ENCODE results near the gene KLHL29. TPM values are rescaled to one million over a fixed set of nuclear protein-coding genes. Genes with fewer than 3 reads are reported as not detected.

Gene KLHL29
- total RNA-seq, 1 experiment from 2014 or later: 2.4 TPM

- WGBS (ENCODE audit: extremely low coverage, insufficient read length, low lambda C conversion rate): no CpG with 5 or more reads among the region's 6 CpGs
- no peak overlapping the region for H3K4me3 Mint-ChIP-seq
- Histone ChIP-seq H3K23me2 (ENCODE audit: insufficient read length, low read depth, low read length, poor library complexity, severe bottlenecking) (no peaks in the 10 kb centered on the region), H3K79me2 (ENCODE audit: insufficient read depth, low read length) (no peaks in the 10 kb centered on the region), H3K9ac (ENCODE audit: extremely low read depth, insufficient read length, low read length) (no peak overlapping the region), H3K4ac (ENCODE audit: low read depth, low read length) (no peak overlapping the region), H3K79me1 (ENCODE audit: insufficient read depth, low read depth, low read length, poor library complexity, severe bottlenecking) (no peaks in the 10 kb centered on the region), H2BK120ac (ENCODE audit: low read depth, low read length, poor library complexity, severe bottlenecking) (no peak overlapping the region), H3K27ac (ENCODE audit: insufficient read length, low read depth, low read length) (no peak overlapping the region), H3K56ac (ENCODE audit: insufficient read length, low read depth, low read length) (no peak overlapping the region), H3K9me3 (ENCODE audit: control insufficient read depth, low read depth, low read length) (no peaks in the 10 kb centered on the region), H3K4me2 (ENCODE audit: insufficient read depth, insufficient read length, low read length) (no peak overlapping the region), H3K4me1 (ENCODE audit: insufficient read depth, low read length) (0 out of 2 replicates have a peak, but pooled peaks cover 8% of the 10 kb centered on the region), H2AFZ (ENCODE audit: low read length) (no peak overlapping the region), H4K5ac (ENCODE audit: insufficient read length, low read depth, low read length) (no peak overlapping the region), H2BK20ac (ENCODE audit: low read depth, low read length, poor library complexity, severe bottlenecking) (no peak overlapping the region), H3T11ph (ENCODE audit: low read length) (no peak overlapping the region), H2AK5ac (ENCODE audit: insufficient read length, low read length) (no peak overlapping the region), H2BK15ac (ENCODE audit: low read depth, low read length) (no peak overlapping the region), H2BK5ac (ENCODE audit: insufficient read length, low read length) (no peak overlapping the region), H3K18ac (ENCODE audit: insufficient read length, low read depth, low read length) (no peak overlapping the region), H2BK12ac (ENCODE audit: insufficient read length, low read depth, low read length) (peak overlapping the region; percentile 51), H3K23ac (ENCODE audit: insufficient read length, low read depth, low read length) (no peak overlapping the region), H4K8ac (replicated peaks; ENCODE audit: insufficient read length, low read depth, low read length) (no peak overlapping the region), H4K20me1 (ENCODE audit: control insufficient read depth, insufficient read depth, insufficient read length) (no peaks in the 10 kb centered on the region), H3K14ac (ENCODE audit: insufficient read depth, low read length) (no peak overlapping the region; the same call in 1 of the 2 replicates), H3K27me3 (ENCODE audit: insufficient read depth, low read length) (no peaks in the 10 kb centered on the region), H4K91ac (ENCODE audit: insufficient read length, low read depth, low read length) (no peak overlapping the region)
- peaks cover 5% of the 10 kb centered on the region for H3K27me3 Mint-ChIP-seq (ENCODE audit: low read depth)
- TF ChIP-seq CTCF (conservative IDR thresholded peaks at IDR 0.05): no peak
- no peak overlapping the region for H3K27ac Mint-ChIP-seq
- peaks cover 8 to 16% of the 10 kb centered on the region in 2 experiments for H3K4me1 Mint-ChIP-seq
- H3K36me3 Mint-ChIP-seq (ENCODE audit: insufficient read depth in 1 of 3, low read depth in 3 of 3): no peaks in the 10 kb centered on the region
- no peaks in the 10 kb centered on the region for H3K9me3 Mint-ChIP-seq
- peak; percentile 8 for DNase-seq
These were observed 44.1 kb downstream of the KLHL29 start for GRCh38 chr2:23429036-23429435.
